Skin epidermis (tissue), 12 donors: Measurements from ENCODE around the gene SBK2.

Experiments used
- H3K27ac ChIP-seq, 21 experiments: fragments of 200-600 bp; sonication (generic) in 11 of 21; one replicate each; pipeline ENCODE4 v1.5.0; 2020; ENCODE audit warnings: mild to moderate bottlenecking in 3 of 21, inconsistent platforms in 2 of 21, moderate library complexity in 2 of 21
- H3K4me3 ChIP-seq, 7 experiments: fragments of 200-600 bp; sonication (generic) in 2 of 7; one replicate each; pipeline ENCODE4 v1.5.0; 2020; ENCODE audit warnings: inconsistent platforms in 2 of 7, mild to moderate bottlenecking in 2 of 7, moderate library complexity in 1 of 7

The SBK2 gene

GRCh38 chr19:55563261-55563690, 26.3 kb upstream of the SBK2 start:
- H3K4me3 ChIP-seq: no peak overlapping the region
- no peak overlapping the region for H3K27ac ChIP-seq

- no peak overlapping the region for H3K4me3 ChIP-seq
- no peak overlapping the region for H3K27ac ChIP-seq
These were observed 22.8 kb upstream of the SBK2 start for GRCh38 chr19:55559684-55560083.

- H3K4me3 ChIP-seq: no peak overlapping the region
- H3K27ac ChIP-seq: no peak overlapping the region
These were observed 17.8 kb upstream of the SBK2 start for GRCh38 chr19:55554741-55555152.

- H3K27ac ChIP-seq: no peak overlapping the region
- H3K4me3 ChIP-seq: no peak overlapping the region
These were observed 17.4 kb upstream of the SBK2 start for GRCh38 chr19:55554302-55554701.

GRCh38 chr19:55553217-55554182, 16.6 kb upstream of the SBK2 start:
- Histone ChIP-seq H3K27ac (peak overlapping the region in 1 of 21 experiments; percentile 30), H3K4me3 (no peak overlapping the region)

GRCh38 chr19:55552620-55553019, 15.7 kb upstream of the SBK2 start:
- peak overlapping the region in 1 of 21 experiments; percentile 30 for H3K27ac ChIP-seq

GRCh38 chr19:55552206-55552605, 15.3 kb upstream of the SBK2 start:
- Histone ChIP-seq H3K4me3 (no peak overlapping the region), H3K27ac (no peak overlapping the region)

More at GRCh38 chr19:55552620-55553019, 15.7 kb upstream of the SBK2 start:
- no peak overlapping the region for H3K4me3 ChIP-seq

GRCh38 chr19:55550321-55550650, 13.4 kb upstream of the SBK2 start:
- Histone ChIP-seq H3K27ac (no peak overlapping the region), H3K4me3 (no peak overlapping the region)

GRCh38 chr19:55549500-55550320, 12.8 kb upstream of the SBK2 start:
- H3K4me3 ChIP-seq: no peak overlapping the region
- peak overlapping the region in 7 of 21 experiments; percentile 2 to 56 (median 50) for H3K27ac ChIP-seq

GRCh38 chr19:55546822-55547614, 10.1 kb upstream of the SBK2 start:
- Histone ChIP-seq H3K4me3 (no peak overlapping the region), H3K27ac (peak overlapping the region in 10 of 21 experiments; percentile 17 to 79 (median 46))

- Histone ChIP-seq H3K27ac (peak overlapping the region in 2 of 21 experiments; percentile 49 to 79), H3K4me3 (no peak overlapping the region)
These were observed 9.1 kb upstream of the SBK2 start for GRCh38 chr19:55546011-55546410.

- Histone ChIP-seq H3K27ac (peak within 1 kb of the TSS in 7 of 21 experiments; percentile 18 to 79 (median 44)), H3K4me3 (no peak within 1 kb of the TSS)
These were observed 8.5 kb upstream of the SBK2 start, which contains the start of gene SBK3 for GRCh38 chr19:55545443-55545842. SBK3 (minus strand) TSS chr19:55545543; CDS start chr19:55545543, 0 bp downstream.

- no peak overlapping the region for H3K4me3 ChIP-seq
- H3K27ac ChIP-seq: no peak overlapping the region
These were observed 8.0 kb upstream of the SBK2 start for GRCh38 chr19:55544776-55545439.

- no peak overlapping the region for H3K4me3 ChIP-seq
These were observed 7.1 kb upstream of the SBK2 start for GRCh38 chr19:55544014-55544413.

GRCh38 chr19:55543567-55543966, 6.6 kb upstream of the SBK2 start:
- Histone ChIP-seq H3K4me3 (no peak overlapping the region), H3K27ac (no peak overlapping the region)

More at GRCh38 chr19:55544014-55544413, 7.1 kb upstream of the SBK2 start:
- H3K27ac ChIP-seq: no peak overlapping the region

GRCh38 chr19:55542292-55542855, 5.4 kb upstream of the SBK2 start:
- Histone ChIP-seq H3K4me3 (no peak overlapping the region), H3K27ac (no peak overlapping the region)

GRCh38 chr19:55541091-55541490, 4.2 kb upstream of the SBK2 start:
- Histone ChIP-seq H3K4me3 (no peak overlapping the region), H3K27ac (no peak overlapping the region)

- H3K27ac ChIP-seq: no peak overlapping the region
- no peak overlapping the region for H3K4me3 ChIP-seq
These were observed 3.7 kb upstream of the SBK2 start for GRCh38 chr19:55540619-55541018.
